ENCODE measurements around the gene NAA20.
"Not testable (repeated sequence)": the region's sequence is repeated elsewhere in the genome, so short reads cannot be mapped to it uniquely, and the experiment has no call there.

The NAA20 gene

DNA sequence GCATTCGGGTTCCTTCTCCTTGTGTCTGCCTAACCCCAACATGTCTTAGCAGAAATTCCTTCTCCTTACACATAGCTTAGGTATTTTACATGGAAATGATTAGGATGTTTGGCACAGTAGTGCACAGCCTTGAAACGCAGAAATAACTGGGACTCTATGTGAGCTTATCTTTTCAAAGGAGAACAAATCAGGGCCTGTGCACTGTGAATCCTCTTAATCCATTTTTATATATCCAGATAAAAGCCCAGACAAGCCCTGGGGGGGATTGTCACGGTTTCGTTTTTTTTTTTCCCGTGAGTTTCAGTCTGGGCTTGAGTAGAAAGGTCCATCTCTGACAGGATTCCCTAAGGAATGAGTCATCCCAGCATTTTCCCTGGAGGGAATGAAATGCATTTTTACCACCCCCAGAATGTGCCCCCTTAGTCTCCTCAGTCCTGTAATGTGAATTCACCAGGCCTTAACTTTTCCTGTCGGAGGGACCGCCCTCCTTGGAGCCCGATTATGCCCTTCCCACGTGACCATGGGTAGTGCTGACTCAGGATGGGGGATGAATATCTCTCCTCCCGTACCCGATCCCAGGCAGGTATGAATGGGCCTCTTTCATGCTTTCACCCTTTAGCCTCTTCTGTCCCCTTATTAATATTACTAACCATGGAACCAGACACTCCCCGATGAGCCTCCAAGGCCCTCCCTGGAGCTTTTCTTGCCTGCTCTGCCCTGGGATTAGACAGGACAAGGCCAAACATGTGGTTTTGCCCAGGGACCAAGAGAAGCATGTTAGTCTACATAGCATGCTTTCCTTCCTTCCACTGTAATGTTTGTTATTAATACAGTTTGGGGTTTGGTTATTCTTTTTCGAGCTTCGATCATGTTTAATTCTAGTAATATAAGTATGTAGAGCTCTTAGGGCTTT is 23.9 kb upstream of the NAA20 start:
- DNase-seq: no peak

DNA sequence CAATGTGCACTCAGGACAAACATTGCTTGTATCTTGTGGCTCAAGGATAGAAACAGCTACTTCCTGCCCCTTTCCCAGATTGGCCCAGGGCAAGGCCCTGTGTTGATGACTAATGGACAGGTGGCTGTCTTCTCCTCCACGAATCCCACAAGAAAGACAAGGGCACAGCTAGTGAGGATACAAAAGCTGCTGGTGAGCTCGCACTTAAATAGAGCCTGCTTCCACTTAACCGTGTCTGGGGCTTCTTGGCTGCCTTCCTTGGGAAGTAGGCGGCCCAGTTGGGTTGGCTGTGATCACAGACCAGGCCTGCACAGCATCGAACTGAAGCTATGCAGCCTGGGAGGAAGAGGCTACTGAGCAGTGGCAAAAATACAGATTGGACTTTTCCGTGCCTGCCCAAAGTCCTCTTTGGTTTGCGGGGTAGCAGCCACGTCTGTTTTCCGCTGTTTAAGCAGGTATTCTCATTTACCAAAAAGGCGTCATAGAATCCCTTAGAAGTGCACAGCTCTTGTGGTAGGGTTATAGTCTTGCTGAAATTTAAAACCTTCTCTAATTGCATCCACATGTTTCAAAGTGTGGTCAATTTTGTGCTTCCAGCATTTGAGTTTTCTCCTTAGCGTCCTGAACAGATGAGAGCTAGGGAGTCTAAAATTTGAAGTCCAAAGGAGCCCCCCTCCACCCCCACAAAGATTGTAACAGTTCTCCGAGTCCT is 23.0 kb upstream of the NAA20 start:
- no peak for DNase-seq

DNA sequence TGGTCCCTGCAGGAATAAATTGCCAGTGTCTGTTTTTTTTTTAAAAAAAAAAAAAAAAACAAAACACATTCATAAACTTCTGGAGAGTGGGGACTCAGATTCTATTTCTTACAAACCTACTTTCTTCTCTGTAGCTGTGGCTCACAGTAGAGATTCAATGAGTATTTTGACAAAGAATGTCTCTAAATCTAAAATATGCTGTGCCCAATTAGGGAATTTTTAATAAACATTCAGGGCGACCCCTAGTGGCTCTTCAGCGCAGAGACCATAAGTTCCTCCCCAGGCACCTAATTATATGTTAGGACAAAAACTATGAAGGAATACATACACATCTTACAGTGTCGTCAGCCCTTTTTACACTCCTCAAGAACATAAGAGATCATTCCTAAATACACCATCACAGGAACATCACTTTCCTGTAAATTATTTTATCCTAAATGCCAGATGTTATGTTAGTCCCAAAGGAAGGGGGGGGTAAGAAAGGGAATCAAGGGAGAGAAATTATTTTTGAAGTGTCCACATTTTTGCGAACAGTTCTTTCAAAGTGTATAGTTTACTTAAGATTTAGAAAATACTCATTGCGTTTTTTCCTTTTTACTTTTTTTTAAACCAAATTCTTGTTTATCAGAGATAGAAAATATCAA is 21.8 kb upstream of the NAA20 start:
- peak in 1 of 2 donors; percentile 44 for DNase-seq

DNA sequence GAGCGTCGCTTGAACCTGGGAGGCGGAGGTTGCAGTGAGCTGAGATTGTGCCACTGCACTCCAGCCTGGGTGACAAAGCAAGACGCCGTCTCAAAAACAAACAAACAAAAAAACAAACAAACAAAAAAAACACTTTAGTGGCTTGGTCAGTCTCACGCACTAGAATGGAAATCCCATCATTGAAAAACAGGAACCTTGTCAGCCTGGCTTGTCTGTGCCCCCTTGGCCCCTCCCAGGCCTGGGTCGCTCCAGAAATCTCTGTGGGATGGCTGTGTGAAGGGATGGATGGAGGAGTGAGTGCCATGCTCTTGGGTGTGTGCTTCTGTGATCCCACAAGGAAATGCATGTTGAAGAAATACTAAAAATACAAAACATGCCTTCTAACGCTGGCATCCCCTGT is 20.9 kb upstream of the NAA20 start:
- no peak for DNase-seq

DNA sequence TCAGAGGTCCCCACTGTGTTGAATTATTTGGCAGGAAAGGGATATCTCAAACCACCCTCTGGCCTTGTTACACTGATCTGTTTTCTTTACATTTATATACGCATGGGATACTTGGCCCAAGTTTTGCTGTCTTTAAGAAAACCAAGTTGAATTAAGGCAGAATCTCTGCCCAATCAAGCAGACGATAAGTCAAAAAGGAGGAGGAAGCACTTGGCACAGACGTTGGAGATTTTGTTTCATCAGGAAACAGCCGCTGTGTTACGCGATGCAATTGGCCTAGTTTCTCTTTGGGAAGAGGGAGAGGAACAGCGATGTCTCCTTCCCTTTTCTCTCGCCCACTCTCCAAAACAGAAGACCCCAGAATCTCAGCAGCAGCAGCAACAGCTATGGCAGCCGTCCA is 20.2 kb upstream of the NAA20 start:
- DNase-seq: peak in 1 of 2 donors; percentile 12

DNA sequence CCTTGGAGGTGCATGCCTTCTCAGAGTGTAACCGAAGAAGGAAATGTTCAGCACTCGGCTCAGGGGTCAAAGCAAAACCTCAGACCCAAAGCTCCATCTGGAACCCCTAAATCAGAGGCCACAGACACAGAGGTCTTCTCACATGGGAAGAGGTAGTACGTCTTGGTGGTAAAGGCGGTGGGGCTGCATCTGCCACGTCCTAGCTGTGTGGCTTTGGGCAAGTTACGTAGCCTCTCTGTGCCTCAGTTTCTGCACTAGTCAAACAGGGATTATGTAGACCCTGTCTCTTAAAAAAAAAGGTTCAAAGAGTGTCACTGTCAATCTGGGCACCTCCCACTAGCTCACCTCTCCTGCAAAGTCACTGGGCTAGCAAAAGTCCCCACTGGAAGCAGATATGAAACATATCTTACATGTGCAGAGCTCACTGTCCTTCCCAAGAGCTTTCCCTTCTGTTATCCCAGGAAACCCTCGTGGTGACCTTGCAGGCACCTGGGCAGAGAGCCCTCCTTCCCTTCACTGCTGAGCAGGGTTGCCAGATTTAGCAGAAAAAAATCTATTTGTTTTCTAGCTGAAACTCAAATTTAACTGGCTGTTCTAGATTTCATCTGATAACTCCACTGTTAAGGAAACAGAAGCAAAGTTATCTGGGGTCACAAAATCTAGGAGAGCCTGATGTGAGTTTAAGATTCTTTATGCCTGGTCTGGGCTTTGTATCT is 18.0 kb upstream of the NAA20 start:
- DNase-seq: no peak

DNA sequence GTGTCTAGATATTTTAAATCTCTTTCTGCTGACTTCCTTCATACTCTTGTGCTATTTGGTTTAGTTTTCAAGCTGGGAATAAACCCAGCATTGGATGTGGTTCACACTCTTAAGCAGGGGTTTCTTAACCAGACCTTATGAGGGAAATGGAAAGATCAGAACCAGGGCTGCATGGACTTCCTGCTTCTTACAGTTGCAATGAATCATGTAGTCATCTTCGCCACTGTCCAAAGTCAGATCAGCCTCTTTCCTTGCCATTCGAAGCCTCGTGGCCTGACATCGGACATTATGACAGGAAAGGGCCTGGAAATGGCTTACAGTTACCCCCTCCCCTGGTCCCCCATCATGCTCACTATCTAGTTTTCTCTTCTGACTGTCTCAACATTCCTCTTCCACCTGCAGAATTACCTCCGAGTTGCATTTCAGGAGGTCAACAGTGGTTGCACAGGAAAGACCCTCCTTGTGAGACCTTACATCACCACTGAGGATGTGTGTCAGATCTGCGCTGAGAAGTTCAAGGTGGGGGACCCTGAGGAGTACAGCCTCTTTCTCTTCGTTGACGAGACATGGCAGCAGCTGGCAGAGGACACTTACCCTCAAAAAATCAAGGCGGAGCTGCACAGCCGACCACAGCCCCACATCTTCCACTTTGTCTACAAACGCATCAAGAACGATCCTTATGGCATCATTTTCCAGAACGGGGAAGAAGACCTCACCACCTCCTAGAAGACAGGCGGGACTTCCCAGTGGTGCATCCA is 16.8 kb upstream of the NAA20 start:
- no peak for DNase-seq

DNA sequence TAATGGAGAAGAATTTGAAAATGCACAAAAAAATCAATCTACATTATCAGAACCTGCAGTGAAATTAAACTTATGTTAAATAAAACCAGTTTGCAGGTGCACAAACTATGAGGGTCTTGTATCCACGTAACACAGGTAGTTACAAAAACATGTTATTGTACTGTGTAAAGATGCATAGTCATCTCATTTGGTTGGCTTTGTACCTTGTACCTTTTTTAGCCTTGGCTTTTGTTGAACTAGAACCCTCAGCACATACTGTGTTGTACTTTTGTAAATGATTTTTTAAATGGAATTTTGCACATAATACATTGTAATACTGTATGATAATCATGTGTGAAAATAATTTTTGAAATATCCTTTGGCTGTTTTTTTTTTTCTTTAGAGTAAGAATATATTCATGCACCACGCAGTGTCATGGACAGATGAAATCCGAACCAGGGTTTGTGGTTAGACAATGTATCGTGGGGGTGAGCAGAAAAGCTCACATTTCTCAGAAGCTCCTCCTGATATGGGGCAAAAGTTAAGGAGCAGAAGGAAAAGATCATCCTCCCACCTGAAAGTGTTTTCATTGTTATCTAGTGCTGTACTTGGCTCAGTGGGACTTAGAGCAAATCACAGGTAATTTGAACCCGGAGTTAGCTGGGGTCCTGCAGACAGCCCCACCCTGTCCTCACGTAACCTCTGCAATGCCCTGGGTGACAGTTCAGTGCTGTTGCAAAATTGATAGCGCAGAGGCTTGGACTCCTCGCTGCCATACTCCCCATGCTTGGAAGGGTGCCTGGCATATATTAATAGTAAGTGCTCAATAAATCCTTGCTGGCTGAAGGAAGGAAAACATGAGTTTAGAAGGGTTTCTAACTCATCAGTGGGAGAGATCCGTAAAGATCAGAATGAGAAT is 14.8 kb upstream of the NAA20 start:
- no peak for DNase-seq

DNA sequence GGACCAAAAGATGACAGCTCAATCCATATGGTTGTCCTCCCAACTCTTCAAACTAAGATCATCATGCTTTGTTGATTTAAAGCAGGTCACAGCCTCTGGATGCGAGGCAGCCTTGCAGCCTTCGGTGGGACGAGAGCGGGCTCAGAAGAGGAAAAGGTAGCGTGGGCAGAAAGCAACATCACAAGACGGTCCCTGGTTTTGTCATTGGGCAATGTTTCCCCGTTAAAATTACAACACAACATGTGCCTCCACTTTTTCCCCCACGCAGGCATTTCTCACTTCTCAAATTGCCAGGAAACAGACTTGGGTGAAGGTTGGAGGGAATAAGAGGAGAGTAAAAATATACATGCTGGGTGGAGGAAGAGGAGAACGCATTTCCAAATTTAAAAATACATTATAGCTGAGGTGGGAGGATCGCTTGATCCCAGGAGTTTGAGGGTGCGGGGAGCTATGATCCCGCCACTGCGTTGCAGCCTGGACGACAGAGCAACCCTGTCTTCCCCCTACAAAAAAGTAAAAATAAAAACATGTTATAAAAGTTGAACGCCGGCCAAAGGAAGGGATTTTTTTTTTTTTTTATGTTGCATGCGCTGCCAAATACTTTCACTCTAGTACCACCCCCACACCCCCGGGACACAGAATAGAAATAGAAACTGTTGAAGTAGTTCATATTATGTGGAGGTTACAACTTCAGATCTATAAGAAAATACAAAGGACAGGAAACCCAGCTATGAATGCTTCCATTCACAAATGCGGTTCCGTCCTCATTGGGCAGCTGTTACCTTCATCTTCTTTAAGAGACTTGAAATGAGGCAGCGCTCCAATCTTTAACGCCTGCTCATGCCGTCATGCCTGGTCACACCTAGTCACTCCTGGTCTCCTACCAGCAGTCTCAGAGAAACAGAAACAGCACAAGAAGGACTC is 13.9 kb upstream of the NAA20 start:
- DNase-seq: no peak

DNA sequence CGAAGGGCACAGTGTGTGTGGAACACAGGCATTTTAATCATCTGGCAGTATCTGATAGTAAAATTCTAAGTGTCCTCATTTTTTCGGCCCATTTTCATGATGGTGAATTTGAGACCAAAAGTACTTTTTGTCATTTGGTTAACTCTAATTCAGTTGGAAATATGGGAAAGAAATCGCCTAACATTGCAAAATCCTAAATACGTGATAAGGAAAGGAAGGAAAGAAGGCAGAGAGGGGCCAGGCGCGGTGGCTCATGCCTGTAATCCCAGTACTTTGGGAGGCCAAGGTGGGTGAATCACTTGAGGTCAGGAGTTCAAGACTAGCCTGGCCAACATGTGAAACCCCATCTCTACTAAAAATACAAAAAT is 13.2 kb upstream of the NAA20 start:
- DNase-seq: not testable (repeated sequence)

DNA sequence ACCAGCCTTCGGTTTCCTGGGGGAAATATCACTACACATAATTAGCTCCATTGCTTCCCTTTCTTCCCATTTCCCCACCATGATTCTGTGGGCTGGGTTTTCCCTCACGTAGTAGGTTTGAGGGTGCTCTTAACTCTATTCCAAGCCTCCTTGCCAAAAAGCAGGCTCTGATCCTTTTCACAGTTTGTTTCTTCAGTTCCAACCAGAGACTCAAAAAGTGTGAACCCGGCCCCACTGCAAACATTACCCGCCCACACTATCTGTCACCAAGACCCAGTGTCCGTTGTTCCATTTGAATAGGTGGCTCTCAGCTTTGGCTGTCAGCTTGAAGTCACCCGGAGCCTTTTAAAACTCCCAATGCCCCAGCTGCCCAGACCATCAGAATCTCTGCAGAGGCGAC is 11.8 kb upstream of the NAA20 start:
- DNase-seq: no peak

DNA sequence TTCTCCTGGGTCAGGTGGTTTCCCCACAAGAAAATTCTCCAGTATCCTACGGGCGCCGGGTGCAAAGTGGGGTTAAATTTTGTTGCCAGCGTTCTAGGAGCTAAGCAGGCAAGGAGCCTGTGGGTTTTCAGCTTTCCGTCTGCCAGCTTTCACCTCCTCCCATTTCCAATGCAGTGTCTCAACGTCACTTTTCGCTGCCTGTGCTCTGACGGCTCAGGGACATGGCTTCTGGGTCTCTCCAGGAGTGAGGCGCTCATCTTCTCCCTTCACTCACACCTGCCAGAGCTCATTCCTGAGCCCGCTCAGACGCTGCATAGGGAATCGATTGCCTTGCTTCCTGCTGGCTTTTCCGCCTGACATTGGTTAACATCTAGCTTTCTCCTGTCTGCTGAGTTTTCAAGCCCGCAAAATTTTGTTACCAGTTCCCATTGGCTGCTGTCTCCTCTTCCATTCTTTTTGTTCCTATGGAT is 7.3 kb upstream of the NAA20 start:
- DNase-seq: no peak

DNA sequence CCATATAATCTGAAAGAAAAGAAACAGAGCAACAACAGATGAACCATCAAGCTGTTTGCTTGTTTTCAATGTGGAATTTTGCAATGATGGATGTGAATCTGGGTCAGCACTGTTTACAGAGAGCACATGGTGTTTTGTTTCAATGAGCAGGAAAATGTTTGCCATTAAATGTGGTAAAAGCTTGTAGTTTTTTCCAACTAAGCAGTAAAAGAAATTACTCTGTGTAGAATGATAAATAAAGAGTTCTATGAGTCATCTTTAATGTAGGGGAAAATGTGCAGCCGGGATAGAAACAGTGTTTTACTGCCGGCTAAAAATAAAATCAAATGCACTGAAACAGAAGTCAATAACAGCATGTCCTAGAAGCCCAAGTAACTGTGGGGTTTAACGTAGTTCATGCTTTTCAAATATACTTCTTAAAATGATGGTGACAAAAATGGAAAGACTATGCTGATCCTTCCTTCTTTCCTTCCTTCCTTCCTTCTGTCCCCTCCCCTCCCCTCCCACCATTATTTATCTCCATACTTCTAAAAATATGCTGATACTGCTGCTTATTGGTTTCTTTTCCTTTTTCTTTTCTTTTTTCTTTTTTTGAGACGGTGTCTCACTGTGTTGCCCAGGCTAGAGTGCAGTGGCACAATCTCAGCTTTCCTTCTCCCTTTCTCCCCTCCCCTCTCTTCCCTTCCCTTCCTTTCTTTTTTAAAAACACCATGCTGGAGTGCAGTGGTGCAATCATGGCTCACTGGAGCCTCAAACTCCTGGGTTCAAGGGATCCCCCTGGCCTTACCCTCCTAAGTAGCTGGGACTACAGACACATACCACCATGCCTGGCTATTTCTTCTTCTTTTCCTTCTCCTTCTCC is 6.3 kb upstream of the NAA20 start:
- no peak for DNase-seq

DNA sequence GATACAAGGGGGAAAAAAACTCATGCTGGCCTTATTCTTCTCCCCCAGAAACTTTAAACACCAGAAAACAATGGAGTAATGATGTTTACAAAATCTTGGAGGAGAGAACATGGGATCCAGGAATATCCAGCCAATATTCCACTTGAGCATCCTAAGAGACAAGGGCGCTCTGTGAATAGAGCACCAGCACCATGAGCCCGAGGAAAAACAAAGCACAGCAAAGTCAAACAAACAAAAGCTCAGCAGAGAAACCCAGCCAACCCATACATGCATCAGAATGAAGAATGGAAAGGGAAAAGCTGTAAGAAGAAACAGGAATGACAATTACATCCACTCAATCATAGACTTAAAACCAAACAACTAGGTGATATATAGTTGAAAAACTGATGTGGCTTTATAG is 4.6 kb upstream of the NAA20 start:
- DNase-seq: no peak

DNA sequence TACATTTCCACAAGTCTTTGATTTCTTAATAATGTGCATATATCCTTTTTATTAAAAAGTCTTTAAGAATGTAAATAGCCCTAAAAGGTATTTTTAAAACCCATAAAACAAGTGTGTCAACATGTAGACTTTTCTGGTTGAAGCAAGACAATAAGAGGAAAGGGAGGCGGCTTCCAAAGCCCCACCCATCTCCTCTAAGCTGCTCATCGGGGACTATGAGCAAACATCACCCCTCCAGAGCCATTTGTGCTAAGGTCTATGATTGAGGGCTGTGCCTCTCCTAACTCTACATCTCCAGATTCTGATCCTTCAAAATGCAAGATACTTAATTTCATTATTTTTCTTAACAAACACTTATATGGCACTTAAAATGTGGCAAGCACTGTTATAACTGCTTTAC is 2.5 kb upstream of the NAA20 start:
- no peak for DNase-seq

DNA sequence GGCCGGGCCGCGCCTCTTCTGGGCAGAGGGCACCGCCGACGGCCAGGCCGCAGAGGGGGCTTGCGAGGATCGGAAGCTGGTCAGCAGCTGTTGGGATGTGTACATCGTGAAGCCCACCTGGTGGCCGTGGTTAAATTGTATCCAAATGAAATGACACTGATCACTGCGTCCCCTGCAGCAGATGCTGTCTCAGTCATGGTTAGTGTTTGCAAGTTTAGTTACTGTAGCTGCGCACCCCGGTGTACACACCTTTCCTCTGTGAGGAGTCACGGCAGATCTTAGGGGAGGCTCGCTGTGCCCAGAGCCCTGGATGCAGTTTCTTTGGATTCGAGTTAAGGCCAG is 653 bp downstream of the NAA20 start:
- DNase-seq: no peak

DNA sequence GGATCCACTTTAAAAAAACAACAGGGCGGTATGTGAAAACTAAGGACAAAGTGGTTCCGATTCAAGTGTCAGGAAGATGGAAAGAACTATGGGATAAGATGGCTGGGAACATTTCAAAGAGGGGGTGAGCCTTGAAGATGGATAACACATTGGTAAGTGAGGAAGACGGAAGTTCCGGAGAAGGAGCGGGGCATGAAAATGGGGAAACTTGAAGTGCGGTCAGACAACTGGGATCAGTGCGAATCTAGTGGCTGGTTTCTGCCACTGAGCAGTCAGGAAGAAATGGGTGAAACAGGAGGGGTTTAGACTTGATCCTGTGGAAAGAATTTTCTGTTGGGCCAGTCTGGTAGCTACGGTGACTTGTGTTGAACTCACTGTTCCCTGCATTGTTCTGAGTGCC is 1.2 kb downstream of the NAA20 start:
- no peak for DNase-seq

DNA sequence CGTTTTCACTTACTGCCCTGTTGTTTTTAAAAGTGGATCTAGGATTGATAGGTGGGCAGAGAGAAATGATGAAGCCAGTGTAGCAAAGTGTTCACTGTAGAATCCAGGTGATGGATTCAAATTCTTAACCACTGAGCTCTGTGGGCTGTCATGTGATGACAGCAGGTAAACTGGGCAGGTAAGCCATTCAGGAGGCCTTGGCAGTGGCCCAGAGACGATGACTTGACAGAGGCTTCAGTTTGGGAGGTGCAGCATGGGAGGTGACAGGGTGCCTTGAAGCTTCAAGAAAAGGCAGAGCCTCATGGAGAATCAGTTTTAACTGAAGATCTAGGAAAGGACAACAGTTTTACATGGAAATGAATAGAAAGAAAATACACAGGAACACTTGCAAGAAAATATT is 2.0 kb downstream of the NAA20 start:
- no peak for DNase-seq

DNA sequence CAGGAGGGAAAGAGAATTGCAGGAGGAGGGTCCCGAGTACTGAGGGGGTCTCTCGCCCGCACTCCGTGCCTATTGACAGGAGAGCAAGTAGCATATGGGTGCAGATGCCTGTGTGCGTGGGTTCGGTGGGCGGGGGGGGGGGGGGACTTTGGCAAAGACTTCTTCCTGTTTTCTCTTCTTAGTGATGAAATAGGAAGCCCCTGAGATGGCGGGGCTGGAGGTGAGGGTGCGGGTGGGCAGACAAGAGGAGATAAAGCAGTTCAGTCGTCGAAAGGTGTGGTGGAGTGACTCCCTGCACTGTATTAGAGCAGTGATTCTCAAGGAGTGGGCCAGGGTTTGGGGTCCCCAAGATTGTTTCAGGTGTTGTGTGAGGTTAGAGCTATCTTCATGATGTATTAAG is 3.7 kb downstream of the NAA20 start:
- DNase-seq: no peak
